ENCODE measurements around the gene ARL8B.
A peak's percentile ranks its signal among the peaks of the same experiment; 100 is the strongest.

ARL8B gene

GRCh38 chr3:5187920-5188418 lies 65.9 kb downstream of the ARL8B start:
- DNase-seq = no peak

GRCh38 chr3:5188419-5189221 lies 66.5 kb downstream of the ARL8B start:
- DNase-seq = no peak

GRCh38 chr3:5190147-5190791 lies 68.2 kb downstream of the ARL8B start:
- DNase-seq = no peak

GRCh38 chr3:5191555-5192304 lies 69.6 kb downstream of the ARL8B start:
- DNase-seq = no peak

- DNase-seq = no peak
Measured at GRCh38 chr3:5192571-5193365, 70.7 kb downstream of the ARL8B start.

GRCh38 chr3:5194341-5194740 lies 72.2 kb downstream of the ARL8B start:
- no peak for DNase-seq

- DNase-seq = no peak
Measured at GRCh38 chr3:5194801-5195509, 72.9 kb downstream of the ARL8B start.

- no peak for DNase-seq
Measured at GRCh38 chr3:5195605-5196004, 73.5 kb downstream of the ARL8B start.

- no peak for DNase-seq
Measured at GRCh38 chr3:5197022-5197421, 74.9 kb downstream of the ARL8B start.

GRCh38 chr3:5197470-5198312 lies 75.6 kb downstream of the ARL8B start:
- DNase-seq = peak in 1 of 2 experiments; percentile 3

GRCh38 chr3:5198313-5198677 lies 76.2 kb downstream of the ARL8B start:
- DNase-seq = no peak

- DNase-seq = no peak
Measured at GRCh38 chr3:5198986-5199731, 77.1 kb downstream of the ARL8B start.

GRCh38 chr3:5201536-5201935 lies 79.4 kb downstream of the ARL8B start:
- no peak for DNase-seq

- no peak for DNase-seq
Measured at GRCh38 chr3:5202222-5202621, 80.1 kb downstream of the ARL8B start.

GRCh38 chr3:5205165-5205941 lies 83.3 kb downstream of the ARL8B start:
- DNase-seq = no peak

GRCh38 chr3:5210926-5211325 lies 88.8 kb downstream of the ARL8B start:
- DNase-seq = no peak

GRCh38 chr3:5212628-5213573 lies 90.8 kb downstream of the ARL8B start:
- no peak for DNase-seq

GRCh38 chr3:5213574-5213966 lies 91.5 kb downstream of the ARL8B start:
- DNase-seq = no peak
